A549 (cell line): ENCODE measurements around the gene SLC9A1.

Experiments used
- EHMT2 ChIP-seq: fragments of 200-600 bp; sonication (generic); IDR thresholded peaks from 2 replicates; pipeline ENCODE4 v1.6.1; 2016; ENCODE audit warnings: antibody characterized with exemption, low read depth, mild to moderate bottlenecking, moderate library complexity
- ELK1 ChIP-seq: fragments of 150-350 bp; IDR thresholded peaks from 2 replicates; pipeline ENCODE4 v1.6.1; 2014; ENCODE audit warnings: low read depth, mild to moderate bottlenecking, low read length
- JUN ChIP-seq, 2 experiments: fragments of >200 bp; sonication (Bioruptor Twin); formaldehyde crosslinking; IDR thresholded peaks; 2 replicates in 1 of 2; 3 replicates in 1 of 2; pipeline ENCODE4 v1.6.1; 2016 to 2017
- POLR2A ChIP-seq: IDR thresholded peaks from 2 replicates; pipeline ENCODE4 v1.6.1; 2012; ENCODE audit warnings: mild to moderate bottlenecking, low read length
- POLR2AphosphoS2 ChIP-seq: conservative IDR thresholded peaks from 2 replicates; pipeline ENCODE4 v1.6.1; 2012; ENCODE audit warnings: low read length, improper control_type of control experiment, inconsistent platforms
- RAD21 ChIP-seq, 2 experiments: fragments of >200 bp in 1 of 2; sonication (Bioruptor Twin) in 1 of 2; formaldehyde crosslinking in 1 of 2; IDR thresholded peaks in 1 of 2; conservative IDR thresholded peaks in 1 of 2; 2 replicates in 1 of 2; 3 replicates in 1 of 2; pipeline ENCODE4 v1.6.1; 2012 to 2018; ENCODE audit warnings: inconsistent platforms in 1 of 2
- RARB ChIP-seq: fragments of 250-450 bp; sonication (Bioruptor Pico); IDR thresholded peaks from 2 replicates; pipeline ENCODE4 v1.8.0; 2021; ENCODE audit warnings: mild to moderate bottlenecking, moderate library complexity
- RNF2 ChIP-seq: fragments of 200-600 bp; sonication (generic); IDR thresholded peaks from 2 replicates; pipeline ENCODE4 v1.6.1; 2016; ENCODE audit warnings: low read depth, mild to moderate bottlenecking, antibody characterized with exemption, moderate library complexity, borderline replicate concordance
- SMC3 ChIP-seq: fragments of >200 bp; sonication (Bioruptor Twin); formaldehyde crosslinking; IDR thresholded peaks from 3 replicates; pipeline ENCODE4 v1.6.1; 2018; ENCODE audit warnings: inconsistent platforms
- TF ChIP-seq, protein P1 (sequence below): fragments of >200 bp; sonication (Bioruptor Twin); formaldehyde crosslinking; IDR thresholded peaks from 3 replicates; pipeline ENCODE4 v1.5.1; 2016
- TF ChIP-seq, protein P2 (sequence below): fragments of 200-600 bp; sonication (generic); IDR thresholded peaks from 2 replicates; pipeline ENCODE4 v1.6.1; 2016; ENCODE audit warnings: antibody characterized with exemption, mild to moderate bottlenecking, moderate library complexity
- TF ChIP-seq, protein P3 (sequence below): IDR thresholded peaks from 2 replicates; pipeline ENCODE4 v1.6.1; 2012

- TF ChIP-seq EHMT2 (no peak), RNF2 (no peak), SMC3 (no peak), ELK1 (no peak), POLR2AphosphoS2 (no peak), JUN (IDR thresholded peaks at IDR 0.05) (no peak), RARB (CRISPR knock-in tag) (no peak), POLR2A (no peak), RAD21 (conservative IDR thresholded peaks at IDR 0.05 in 1 of 2, IDR thresholded peaks at IDR 0.05 in 1 of 2) (no peak)
- TF ChIP-seq, protein P1, sequence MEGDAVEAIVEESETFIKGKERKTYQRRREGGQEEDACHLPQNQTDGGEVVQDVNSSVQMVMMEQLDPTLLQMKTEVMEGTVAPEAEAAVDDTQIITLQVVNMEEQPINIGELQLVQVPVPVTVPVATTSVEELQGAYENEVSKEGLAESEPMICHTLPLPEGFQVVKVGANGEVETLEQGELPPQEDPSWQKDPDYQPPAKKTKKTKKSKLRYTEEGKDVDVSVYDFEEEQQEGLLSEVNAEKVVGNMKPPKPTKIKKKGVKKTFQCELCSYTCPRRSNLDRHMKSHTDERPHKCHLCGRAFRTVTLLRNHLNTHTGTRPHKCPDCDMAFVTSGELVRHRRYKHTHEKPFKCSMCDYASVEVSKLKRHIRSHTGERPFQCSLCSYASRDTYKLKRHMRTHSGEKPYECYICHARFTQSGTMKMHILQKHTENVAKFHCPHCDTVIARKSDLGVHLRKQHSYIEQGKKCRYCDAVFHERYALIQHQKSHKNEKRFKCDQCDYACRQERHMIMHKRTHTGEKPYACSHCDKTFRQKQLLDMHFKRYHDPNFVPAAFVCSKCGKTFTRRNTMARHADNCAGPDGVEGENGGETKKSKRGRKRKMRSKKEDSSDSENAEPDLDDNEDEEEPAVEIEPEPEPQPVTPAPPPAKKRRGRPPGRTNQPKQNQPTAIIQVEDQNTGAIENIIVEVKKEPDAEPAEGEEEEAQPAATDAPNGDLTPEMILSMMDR: no peak
- TF ChIP-seq, protein P2, sequence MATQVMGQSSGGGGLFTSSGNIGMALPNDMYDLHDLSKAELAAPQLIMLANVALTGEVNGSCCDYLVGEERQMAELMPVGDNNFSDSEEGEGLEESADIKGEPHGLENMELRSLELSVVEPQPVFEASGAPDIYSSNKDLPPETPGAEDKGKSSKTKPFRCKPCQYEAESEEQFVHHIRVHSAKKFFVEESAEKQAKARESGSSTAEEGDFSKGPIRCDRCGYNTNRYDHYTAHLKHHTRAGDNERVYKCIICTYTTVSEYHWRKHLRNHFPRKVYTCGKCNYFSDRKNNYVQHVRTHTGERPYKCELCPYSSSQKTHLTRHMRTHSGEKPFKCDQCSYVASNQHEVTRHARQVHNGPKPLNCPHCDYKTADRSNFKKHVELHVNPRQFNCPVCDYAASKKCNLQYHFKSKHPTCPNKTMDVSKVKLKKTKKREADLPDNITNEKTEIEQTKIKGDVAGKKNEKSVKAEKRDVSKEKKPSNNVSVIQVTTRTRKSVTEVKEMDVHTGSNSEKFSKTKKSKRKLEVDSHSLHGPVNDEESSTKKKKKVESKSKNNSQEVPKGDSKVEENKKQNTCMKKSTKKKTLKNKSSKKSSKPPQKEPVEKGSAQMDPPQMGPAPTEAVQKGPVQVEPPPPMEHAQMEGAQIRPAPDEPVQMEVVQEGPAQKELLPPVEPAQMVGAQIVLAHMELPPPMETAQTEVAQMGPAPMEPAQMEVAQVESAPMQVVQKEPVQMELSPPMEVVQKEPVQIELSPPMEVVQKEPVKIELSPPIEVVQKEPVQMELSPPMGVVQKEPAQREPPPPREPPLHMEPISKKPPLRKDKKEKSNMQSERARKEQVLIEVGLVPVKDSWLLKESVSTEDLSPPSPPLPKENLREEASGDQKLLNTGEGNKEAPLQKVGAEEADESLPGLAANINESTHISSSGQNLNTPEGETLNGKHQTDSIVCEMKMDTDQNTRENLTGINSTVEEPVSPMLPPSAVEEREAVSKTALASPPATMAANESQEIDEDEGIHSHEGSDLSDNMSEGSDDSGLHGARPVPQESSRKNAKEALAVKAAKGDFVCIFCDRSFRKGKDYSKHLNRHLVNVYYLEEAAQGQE: no peak
- TF ChIP-seq, protein P3, sequence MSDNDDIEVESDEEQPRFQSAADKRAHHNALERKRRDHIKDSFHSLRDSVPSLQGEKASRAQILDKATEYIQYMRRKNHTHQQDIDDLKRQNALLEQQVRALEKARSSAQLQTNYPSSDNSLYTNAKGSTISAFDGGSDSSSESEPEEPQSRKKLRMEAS: no peak
Measured at GRCh38 chr1:27116232-27116631, 38.7 kb downstream of the SLC9A1 start.
